Heart right ventricle (tissue), 16 donors: Measurements from ENCODE around the gene FHOD3. TPM values are rescaled to one million over a fixed set of nuclear protein-coding genes. Genes with fewer than 3 reads are reported as not detected.
A peak's percentile ranks its signal among the peaks of the same experiment; 100 is the strongest.

Source experiments
- ATAC-seq, 8 donors: fragments of 200-7000 bp; cut with Tn5 transposase; one replicate each; pipeline ENCODE4 v1.9.1; 2020; ENCODE audit warnings: mild to moderate bottlenecking in 8 of 8, moderate library complexity in 8 of 8, moderate number of reproducible peaks in 1 of 8
- DNase-seq, 2 donors: peaks; one replicate each; pipeline ENCODE4 v3.0.0-alpha.2; 2020
- H3K27ac ChIP-seq, 10 donors: fragments of 200-600 bp; sonication (generic) in 2 of 10; one replicate each; pipeline versions ENCODE4 v1.5.0 to v1.8.0; 2020 to 2022; ENCODE audit warnings: mild to moderate bottlenecking in 3 of 10
- H3K27me3 ChIP-seq, 7 donors: fragments of 200-600 bp; one replicate each; pipeline ENCODE4 v1.8.0; 2021 to 2022; ENCODE audit warnings: mild to moderate bottlenecking in 2 of 7
- H3K36me3 ChIP-seq, 9 donors: fragments of 200-600 bp; sonication (generic) in 1 of 9; one replicate each; pipeline versions ENCODE4 v1.5.0 to v1.8.0; 2020 to 2022; ENCODE audit warnings: mild to moderate bottlenecking in 2 of 9
- H3K4me1 ChIP-seq, 9 donors: fragments of 200-600 bp; sonication (generic) in 1 of 9; one replicate each; pipeline versions ENCODE4 v1.5.0 to v1.8.0; 2020 to 2022; ENCODE audit warnings: mild to moderate bottlenecking in 4 of 9
- H3K4me3 ChIP-seq, 10 donors: fragments of 200-600 bp; sonication (generic) in 2 of 10; one replicate each; pipeline versions ENCODE4 v1.5.0 to v1.8.0; 2020 to 2022; ENCODE audit warnings: mild to moderate bottlenecking in 7 of 10, moderate library complexity in 2 of 10
- H3K9me3 ChIP-seq, 11 donors: fragments of 200-600 bp in 10 of 11; sonication (generic) in 2 of 11; one replicate each; pipeline versions ENCODE4 v1.5.0 to v1.8.0; 2013 to 2022; ENCODE audit warnings: mild to moderate bottlenecking in 2 of 11, control low read depth in 1 of 11, moderate library complexity in 1 of 11
- WGBS, 2 donors: extraction: QIAGEN DNeasy Blood & Tissue Kit; methylation state at CpG; one replicate each; pipeline ENCODE4 v1.1.7; 2013; ENCODE audit warnings: inconsistent platforms in 1 of 2; 5-methylcytosine and 5-hydroxymethylcytosine counted together
- intact Hi-C, 10 donors: fragments of 100-400 bp; cut with DNase I; formaldehyde crosslinking; loops; one replicate each; pipeline versions ENCODE4 v1.11.1 to v1.14.2; 2022
- polyA plus RNA-seq, 2 donors: library from polyadenylated mRNA; stranded (reverse); fragments of 200-250 nt; gene quantifications; one replicate each; pipeline ENCODE4 v1.2.3, GENCODE V29; 2013
- total RNA-seq, 10 donors: library from RNA; stranded (reverse); fragmentation: NEBNext Ultra II Directional in 3 of 10; extraction: Animal tissue kit (Norgen Biotek cat#: 25700) in 3 of 10; gene quantifications; one replicate each; pipeline versions ENCODE4 v1.2.1 to v1.2.4, GENCODE V29; 2021 to 2023
- TF ChIP-seq, protein P1 (sequence below), 9 donors: fragments of 200-600 bp; sonication (generic) in 2 of 9; IDR thresholded peaks; one replicate each; pipeline versions ENCODE4 v1.5.0 to v1.8.0; 2021 to 2022; ENCODE audit warnings: antibody characterized with exemption in 9 of 9, mild to moderate bottlenecking in 5 of 9, moderate library complexity in 1 of 9
- donor health status: Arrhythmogenic right ventricular cardiomyopathy.
- donor health status: ischemic (EF 13 %, LVEDD 7.1; RV severe dilation, severe dysfunction).
- donor health status: healthy with polysubstance abuse.
- donor health status: DM: no; HTN: yes; CAD: no.
- donor health status: DM: no; HTN: no; CAD: no.
- donor health status: ischemic (EF 25% LVEDD 6.9; RV normal size, moderate dysfunction).
- donor health status: ischemic (EF 25% LVEDD 5.7; RV mildly dilated, moderate dysfunction).
- donor health status: healthy.
- donor health status: DM: yes; HTN: yes; CAD: no.
- donor health status: Ischemic cardiomyopathy.
- donor health status: ischemic (EF 35%, LVEDD 5.7; RV mildly dilated, moderate dysfunction).
- donor health status: nonischemic (EF 11% LVEDD 7.7; RV severe dilation, severe dysfunction).
- donor health status: DM: yes; HTN: yes; CAD: no.
- donor health status: PGD.
- donor health status: ischemic (EF 29% LVEDD 5.4; RV normal size, mild dysfunction).
- donor health status: nonischemic (EF 23%, LVEDD 6.1; RV moderate dilation, normal function).

Gene FHOD3
- total and polyA plus RNA-seq, 12 donors = 81.8 to 484 (median 356) TPM

DNA sequence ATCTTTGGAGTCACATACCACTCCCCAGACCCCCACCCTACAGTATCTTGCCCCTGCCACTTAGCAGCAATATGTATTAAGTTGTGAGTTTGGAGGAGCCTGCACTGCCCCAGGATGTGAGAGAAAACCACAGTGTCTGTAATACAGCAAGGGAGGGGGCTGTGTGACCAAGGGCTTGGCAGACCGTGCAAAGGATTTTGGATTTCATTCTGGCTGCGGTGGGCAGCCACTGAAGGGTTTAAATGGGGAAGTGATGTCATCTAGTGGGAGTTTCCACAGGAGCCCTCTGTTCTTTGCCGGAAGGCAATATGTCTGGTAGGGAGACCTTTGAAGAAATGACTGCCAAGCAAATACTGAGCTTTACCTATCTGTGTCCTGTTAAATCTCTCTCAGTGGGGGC, 202.4 kb downstream of the FHOD3 start:
- WGBS, 2 donors = 25 to 40% methylated on average over 3 of the region's 3 CpGs
- TF ChIP-seq, protein P1, sequence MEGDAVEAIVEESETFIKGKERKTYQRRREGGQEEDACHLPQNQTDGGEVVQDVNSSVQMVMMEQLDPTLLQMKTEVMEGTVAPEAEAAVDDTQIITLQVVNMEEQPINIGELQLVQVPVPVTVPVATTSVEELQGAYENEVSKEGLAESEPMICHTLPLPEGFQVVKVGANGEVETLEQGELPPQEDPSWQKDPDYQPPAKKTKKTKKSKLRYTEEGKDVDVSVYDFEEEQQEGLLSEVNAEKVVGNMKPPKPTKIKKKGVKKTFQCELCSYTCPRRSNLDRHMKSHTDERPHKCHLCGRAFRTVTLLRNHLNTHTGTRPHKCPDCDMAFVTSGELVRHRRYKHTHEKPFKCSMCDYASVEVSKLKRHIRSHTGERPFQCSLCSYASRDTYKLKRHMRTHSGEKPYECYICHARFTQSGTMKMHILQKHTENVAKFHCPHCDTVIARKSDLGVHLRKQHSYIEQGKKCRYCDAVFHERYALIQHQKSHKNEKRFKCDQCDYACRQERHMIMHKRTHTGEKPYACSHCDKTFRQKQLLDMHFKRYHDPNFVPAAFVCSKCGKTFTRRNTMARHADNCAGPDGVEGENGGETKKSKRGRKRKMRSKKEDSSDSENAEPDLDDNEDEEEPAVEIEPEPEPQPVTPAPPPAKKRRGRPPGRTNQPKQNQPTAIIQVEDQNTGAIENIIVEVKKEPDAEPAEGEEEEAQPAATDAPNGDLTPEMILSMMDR (IDR thresholded peaks at IDR 0.05) = no peak
- intact Hi-C loops = no loop called here
- DNase-seq (no peak), ATAC-seq (peak in 6 of 8 donors; percentile 10 to 42 (median 21))
- Histone ChIP-seq H3K4me3 (no peak overlapping the region), H3K4me1 (peaks cover 0 to 64% (median 14%) of the 10 kb centered on the region in 9 donors), H3K27ac (peak overlapping the region in 6 of 10 donors; percentile 4 to 56 (median 26)), H3K36me3 (peaks cover 0 to 6% (median 0%) of the 10 kb centered on the region in 9 donors), H3K9me3 (no peaks in the 10 kb centered on the region), H3K27me3 (no peaks in the 10 kb centered on the region)

DNA sequence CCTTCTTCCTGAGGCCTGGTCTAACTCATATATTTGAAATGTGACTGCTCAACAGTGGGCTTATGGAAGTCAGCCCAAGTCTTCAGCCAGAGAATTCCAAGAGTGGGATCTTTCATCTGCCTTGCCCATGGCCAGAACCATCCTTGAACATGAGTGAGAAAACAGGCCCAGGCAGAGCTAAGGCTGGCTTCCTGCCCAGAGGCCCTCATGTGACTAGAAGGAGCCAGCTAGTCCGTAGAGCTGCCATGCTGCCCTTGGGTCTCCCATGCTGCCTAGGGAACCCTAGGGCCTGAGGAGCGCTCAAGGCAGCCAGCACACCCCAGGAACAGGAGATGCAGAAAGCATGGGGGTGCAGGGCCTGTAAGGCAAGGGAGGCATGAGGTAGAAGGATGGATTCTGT, 203.6 kb downstream of the FHOD3 start:
- peak; percentile 25 to 80 (median 72) for ATAC-seq
- Histone ChIP-seq H3K27me3 (no peaks in the 10 kb centered on the region), H3K36me3 (peaks cover 0 to 15% (median 0%) of the 10 kb centered on the region in 9 donors), H3K9me3 (no peaks in the 10 kb centered on the region), H3K4me1 (peaks cover 0 to 52% (median 13%) of the 10 kb centered on the region in 9 donors), H3K4me3 (no peak overlapping the region), H3K27ac (peak overlapping the region in 2 of 10 donors; percentile 1 to 28)
- 64 to 65% methylated on average over 2 of the region's 2 CpGs for WGBS, 2 donors
- intact Hi-C loops = no loop called here
- peak; percentile 36 to 54 for DNase-seq
- TF ChIP-seq, protein P1 (IDR thresholded peaks at IDR 0.05) = no peak

DNA sequence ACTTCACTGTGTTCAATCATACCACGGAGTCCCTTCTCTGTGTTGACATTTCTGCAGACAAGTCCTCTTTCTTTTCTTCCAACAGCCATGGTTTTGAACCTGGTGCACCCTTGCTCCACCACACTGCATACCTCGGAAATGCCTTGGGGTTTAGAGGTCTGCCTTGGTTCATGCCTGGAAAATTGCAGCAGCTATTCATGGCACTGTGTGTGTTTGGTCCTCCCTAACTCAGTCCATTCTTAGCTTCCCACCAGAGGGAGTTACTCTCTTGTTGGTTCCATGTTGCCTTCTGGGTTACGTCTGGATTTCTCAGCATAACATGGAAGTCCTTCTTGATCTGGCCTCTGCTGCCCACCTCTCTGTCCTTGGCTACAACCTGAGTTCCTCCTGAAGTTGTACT, 206.0 kb downstream of the FHOD3 start:
- 60 to 68% methylated on average over 3 of the region's 3 CpGs for WGBS, 2 donors
- Histone ChIP-seq H3K9me3 (no peaks in the 10 kb centered on the region), H3K4me3 (no peak overlapping the region), H3K27ac (no peak overlapping the region), H3K36me3 (peaks cover 0 to 27% (median 0%) of the 10 kb centered on the region in 9 donors), H3K4me1 (peaks cover 0 to 28% (median 6%) of the 10 kb centered on the region in 9 donors), H3K27me3 (no peaks in the 10 kb centered on the region)
- TF ChIP-seq, protein P1 (IDR thresholded peaks at IDR 0.05) = no peak
- ATAC-seq (no peak), DNase-seq (no peak)
- intact Hi-C loops = no loop called here

DNA sequence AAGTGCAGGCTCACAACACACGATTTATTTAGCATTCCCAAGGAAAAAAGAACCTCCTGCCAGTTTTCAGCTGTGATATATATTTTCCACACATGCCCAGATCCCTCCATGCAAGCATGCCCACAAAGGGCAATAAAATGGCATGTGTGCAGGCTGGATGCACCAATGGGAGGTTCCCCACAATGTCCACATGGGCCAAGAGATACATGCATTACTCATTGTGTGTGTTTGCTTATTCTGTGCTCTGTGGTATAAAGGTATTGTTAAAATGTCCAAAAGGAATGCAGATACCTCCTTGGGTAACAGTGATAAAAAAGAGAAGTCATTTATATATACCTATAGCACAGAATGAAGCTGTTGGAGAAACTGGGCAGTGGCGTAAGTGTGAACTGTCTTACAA, 207.4 kb downstream of the FHOD3 start:
- H3K4me3 ChIP-seq = no peak overlapping the region
- no peak overlapping the region for H3K27ac ChIP-seq
- intact Hi-C loops = no loop called here
- peaks cover 0 to 27% (median 0%) of the 10 kb centered on the region in 9 donors for H3K36me3 ChIP-seq
- peaks cover 0 to 16% (median 5%) of the 10 kb centered on the region in 9 donors for H3K4me1 ChIP-seq
- no peak for DNase-seq
- TF ChIP-seq, protein P1 (IDR thresholded peaks at IDR 0.05) = no peak
- 80 to 85% methylated on average over 2 of the region's 2 CpGs for WGBS, 2 donors
- H3K9me3 ChIP-seq = no peaks in the 10 kb centered on the region
- ATAC-seq = no peak
- no peaks in the 10 kb centered on the region for H3K27me3 ChIP-seq
